HG02588 (cell line): ENCODE measurements around the gene PLGLB2.
"Not testable (repeated sequence)": the region's sequence is repeated elsewhere in the genome, so short reads cannot be mapped to it uniquely, and the experiment has no call there.

ENCODE experiments used
- ATAC-seq: cut with Tn5 transposase; IDR thresholded peaks from one replicate; pipeline ENCODE4 v1.9.1; 2021; ENCODE audit warnings: mild to moderate bottlenecking, moderate library complexity; ENCODE audit not compliant: unreplicated experiment

The PLGLB2 gene

DNA sequence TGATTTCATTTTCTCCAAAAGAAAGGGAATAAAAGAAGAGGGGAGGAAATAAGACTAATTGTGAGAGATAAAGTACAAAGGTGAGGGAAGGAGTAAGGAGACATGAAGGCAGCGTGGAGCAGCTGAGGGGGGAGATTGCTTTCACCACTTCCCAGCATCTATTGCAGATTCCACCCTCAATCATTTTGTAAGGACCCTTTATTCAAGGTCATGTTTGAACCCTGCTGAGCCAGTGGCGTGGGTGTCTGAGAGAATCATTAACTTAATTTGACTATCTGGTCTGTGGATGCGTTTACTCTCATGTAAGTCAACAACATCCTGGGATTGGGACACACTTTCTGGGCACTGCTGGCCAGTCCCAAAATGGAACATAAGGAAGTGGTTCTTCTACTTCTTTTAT is at the start of gene PLGLB2:
PLGLB2 (plus strand) TSS at position 297 of the 400 bp plus-strand sequence; CDS start at position 364, 67 bp downstream.
- not testable (repeated sequence) for ATAC-seq

DNA sequence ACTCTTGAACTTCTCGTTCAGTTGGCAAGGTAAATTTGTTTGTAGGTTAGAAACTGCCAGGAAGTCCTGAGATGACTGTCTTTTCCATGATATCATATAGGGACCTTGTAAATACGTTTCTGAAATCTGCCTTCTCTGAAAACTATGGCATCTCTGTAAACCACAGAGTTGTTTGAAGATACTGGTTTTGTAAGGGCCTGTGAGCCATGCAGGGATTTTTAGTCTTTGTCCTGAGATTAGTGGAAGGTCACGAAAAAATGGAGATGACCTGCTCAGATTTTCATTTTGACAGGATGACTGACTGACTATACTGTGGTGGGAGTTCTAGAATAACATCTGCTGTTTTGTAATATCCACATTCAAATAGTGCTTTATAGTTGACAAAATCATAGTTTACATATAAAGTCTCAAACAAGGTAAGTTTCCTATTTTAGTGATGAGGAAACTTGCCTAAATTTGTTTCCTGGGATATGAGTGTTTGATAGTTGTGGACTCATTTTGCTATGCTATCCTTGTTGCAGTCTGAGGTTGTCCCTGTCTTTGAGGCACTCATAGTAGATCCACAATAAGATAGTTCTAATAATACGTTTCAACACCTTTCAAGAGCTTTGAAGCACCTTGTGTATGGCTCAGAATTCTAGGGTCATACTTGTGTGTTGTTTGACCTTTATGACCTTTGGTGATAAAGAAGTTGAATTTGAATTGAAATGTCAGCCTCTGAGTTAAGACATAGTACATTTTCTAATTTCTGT is 43.1 kb upstream of the PLGLB2 start:
- ATAC-seq = not testable (repeated sequence)

DNA sequence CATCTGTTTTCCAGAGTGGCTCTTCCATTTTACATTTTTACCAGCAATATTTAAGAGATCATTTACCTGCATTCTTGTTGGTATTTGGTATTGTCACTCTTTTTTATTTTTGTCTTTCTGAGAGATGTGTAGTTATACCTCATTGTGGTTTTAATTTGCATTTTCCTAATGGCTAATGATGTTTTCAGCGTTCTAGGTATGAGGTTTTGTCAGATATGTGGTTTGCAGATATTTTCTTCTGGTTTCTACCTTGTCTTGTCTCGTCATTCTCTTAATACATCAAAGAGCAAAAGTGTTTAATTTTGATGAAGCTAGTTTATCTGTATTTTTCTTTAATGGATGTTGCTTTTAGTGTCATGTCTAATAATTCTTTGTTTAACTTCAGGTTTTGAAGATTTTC is 39.5 kb upstream of the PLGLB2 start:
- ATAC-seq = not testable (repeated sequence)

DNA sequence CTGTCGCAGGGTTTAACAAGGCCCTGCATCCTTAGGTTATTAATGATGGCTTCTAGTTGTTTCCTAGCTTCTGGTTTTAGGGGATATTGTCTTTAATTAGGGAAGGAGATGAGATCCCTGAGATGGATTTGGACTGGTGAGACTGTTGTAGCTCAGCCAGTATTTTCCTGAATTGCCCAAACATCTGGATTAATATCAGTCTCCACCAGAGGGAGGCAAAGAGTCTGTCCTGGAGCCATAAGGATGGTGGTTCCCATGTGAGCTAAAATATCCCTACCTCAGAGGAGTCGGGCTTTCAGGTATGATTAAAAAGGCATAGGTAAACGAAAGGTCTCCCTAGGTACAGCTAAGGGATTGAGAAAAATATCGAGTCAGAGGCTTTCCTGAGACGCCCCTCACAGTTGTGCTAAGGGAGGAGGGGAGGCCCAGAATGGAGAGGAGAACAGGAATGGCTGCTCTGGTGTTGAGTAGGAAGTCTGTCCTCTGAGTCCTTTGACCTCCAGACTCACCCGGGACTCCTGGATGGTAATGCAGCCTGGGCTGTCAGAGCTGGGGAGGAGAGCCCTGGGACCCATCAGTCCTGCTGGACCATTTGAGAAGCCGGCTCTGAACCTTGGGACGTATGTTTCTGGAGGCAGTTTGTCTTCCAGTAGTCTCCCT is 19.8 kb upstream of the PLGLB2 start:
- ATAC-seq = not testable (repeated sequence)

DNA sequence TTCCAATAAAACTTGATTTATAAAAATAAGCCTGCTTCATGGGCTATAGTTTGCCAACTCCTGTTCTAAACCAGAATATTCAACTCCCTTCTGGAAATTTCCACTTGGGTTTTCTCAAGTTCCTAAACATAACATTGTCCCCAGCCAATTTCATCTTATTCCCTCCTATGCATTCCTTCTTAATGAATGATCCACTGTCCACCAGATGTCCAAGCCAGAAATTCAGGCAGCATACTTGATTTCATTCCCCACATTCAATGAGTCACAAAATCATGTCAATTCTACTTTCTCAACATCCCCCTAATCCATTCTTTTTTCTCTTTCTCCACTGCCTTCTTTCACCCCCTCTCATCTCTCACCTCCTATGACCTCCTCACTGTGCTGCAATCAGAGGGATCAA is 7.0 kb upstream of the PLGLB2 start:
- not testable (repeated sequence) for ATAC-seq

DNA sequence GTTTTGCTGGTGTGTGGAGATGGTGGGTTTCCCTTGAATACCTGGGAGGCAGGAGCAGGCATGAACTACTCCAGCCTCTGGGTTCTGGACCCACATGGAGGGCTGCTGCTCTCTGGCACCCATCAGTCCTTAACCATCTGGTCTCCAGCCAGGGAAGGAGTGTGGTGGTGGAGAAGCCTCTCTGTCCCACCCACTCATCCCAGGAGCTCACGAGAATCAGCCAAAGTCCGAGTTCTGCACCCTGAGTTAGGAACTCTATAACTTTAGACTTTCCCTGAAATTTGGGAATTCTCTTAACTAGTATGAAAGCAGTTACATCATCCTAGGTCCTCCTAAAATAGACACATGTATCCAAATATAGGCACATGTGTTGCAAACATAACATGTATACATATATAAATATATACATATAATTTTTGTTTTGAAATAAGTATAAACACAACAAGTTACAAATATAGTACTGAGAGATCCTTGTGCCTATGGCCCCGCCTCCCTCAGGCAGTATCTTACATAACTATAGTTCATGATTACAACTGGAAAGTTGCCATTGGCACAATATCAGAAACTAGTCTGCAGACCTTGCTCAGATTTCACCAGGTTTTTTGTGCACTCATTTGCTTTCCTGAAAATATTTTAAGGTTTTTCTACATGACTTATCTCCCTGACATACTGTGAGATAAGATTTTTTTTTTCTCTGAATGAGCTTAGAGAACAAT is 5.3 kb upstream of the PLGLB2 start:
- ATAC-seq = not testable (repeated sequence)

DNA sequence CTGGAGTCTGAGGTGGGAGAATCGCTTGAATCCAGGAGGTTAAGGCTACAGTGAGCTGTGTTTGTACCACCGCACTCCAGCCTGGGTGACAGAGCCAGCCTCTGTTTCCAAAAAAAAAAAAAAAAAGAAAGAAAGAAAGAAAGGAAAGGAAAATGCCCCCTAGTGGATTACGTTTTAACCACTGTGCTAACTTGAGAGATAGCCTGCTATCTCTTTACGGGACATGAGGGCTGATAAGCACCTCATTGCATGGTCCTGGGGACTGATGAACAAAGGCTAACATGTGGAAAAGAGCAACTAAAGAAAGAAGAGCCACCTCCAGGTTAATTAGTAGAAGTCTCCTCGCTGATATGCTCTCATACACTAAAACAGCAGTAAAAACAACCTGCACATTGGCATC is 4.2 kb upstream of the PLGLB2 start:
- ATAC-seq = not testable (repeated sequence)

DNA sequence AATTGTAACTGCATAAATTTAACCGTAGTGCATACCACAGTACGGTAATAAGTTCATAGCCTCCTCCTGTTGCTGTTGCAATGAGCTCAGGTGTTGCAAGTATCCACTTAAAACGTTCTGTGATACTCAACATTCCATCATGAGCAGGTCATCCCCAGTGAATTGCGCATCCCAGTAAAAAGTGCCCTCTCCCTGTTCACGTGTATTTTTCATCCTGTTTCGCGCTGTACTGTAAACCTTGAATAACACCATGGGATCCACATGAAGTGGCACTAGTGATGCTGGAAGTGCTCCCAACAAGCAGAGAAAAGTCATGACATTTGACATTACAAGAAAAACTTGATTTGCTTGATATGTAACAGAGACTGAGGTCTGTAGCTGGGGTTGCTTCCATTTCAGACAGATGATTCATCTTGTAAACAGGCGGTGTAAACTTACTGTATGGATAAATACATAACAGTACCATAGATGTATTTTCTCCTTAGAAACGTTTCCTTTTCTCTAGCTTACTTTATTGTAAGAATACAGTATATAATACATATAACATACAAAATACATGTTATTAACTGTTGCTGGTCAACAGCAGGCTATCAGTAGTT is 2.4 kb upstream of the PLGLB2 start:
- ATAC-seq = not testable (repeated sequence)

DNA sequence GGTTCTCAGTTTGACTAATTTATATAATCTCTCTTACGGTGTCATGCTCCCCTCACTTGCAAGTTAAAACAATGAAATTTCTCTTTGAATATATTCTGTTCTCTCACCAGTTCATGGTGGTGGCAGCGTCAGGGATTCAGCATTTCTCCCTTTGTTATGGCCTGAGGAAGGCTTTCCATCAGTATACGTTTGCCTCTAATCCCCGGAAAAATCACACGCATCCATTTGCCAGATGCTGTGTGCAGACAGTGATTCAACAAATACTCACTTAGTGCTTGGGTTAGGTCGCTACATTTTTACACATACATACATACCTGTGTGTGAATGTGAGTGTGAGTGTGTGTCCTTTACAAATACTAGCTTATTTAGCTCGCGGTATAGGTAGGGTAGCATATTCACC is 637 bp downstream of the PLGLB2 start:
- not testable (repeated sequence) for ATAC-seq

DNA sequence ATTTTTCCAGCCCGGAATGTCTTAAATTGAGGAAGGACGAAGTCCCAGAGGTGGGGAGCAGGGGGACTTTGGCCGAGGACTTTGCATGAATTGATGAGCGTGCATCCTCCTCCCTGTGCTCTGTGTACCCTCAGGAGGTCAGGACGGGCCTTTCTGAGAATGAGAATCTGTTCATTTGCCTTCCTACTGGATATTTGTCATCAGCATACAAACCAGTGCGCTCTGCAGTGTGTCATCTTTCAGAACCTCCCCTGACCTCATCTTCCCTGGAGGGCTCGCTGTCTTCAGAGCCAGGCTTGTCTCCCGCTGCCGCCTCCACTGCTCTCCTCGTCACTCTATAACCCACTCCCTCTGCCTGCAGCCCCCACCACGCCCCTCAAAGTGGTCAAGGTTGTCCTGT is 2.7 kb downstream of the PLGLB2 start:
- ATAC-seq = not testable (repeated sequence)

DNA sequence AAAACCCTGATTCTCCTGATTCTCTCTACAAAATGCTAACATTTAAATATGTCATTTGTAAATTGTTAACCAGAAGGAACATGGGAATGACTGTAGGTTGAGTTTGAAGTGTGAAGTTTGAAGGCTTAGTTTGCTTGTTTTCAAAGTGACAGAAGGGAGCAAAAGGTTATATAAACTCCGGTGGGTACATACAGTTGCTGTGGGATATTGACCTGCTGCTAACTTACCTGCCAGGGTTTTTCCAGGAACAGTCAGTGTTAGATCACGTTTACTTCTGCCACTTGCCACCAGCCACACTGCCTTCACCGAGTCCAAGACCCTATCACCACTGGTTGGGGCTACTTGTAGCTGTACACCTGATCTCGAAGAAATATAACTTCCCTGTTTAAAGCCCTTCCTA is 6.9 kb downstream of the PLGLB2 start:
- ATAC-seq = not testable (repeated sequence)
